ENCODE data around the gene IQSEC3. TPM values are rescaled to one million over a fixed set of nuclear protein-coding genes. Genes with fewer than 3 reads are reported as not detected.
"Not testable (repeated sequence)": the region's sequence is repeated elsewhere in the genome, so short reads cannot be mapped to it uniquely, and the experiment has no call there.

Gene IQSEC3
- polyA plus RNA-seq, 1 donor = 2.7 TPM

DNA sequence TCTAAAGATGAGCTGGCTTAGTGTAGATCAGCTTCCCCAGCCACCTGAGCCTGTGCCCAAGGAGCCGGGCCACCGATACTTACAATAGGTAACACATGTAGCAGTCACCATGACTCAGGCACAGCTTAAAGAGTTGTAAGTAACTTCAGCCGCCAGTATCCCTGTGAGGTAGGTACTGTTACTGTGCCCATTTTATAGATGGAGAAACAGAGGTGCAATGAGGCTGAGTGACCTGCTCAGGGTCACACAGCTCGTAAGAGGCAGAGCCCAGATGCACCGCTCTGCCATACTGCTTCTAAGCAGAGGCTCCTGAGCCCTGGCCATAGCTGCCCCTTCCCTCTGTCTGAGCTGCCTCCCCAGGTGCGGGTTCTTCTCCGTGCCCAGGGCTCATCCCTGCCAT, 58.5 kb downstream of the IQSEC3 start:
- Histone ChIP-seq H3K27ac (ENCODE audit: low read length) (no peak overlapping the region), H3K4me1 (ENCODE audit: control insufficient read depth, insufficient read depth, low read length) (peaks cover 4% of the 10 kb centered on the region), H3K27me3 (ENCODE audit: control insufficient read depth, insufficient read depth, low read length) (no peaks in the 10 kb centered on the region), H3K9me3 (ENCODE audit: control insufficient read depth, low read depth, low read length) (no peaks in the 10 kb centered on the region), H3K4me3 (ENCODE audit: low read length) (no peak overlapping the region), H3K36me3 (ENCODE audit: control insufficient read depth, insufficient read depth, low read length) (no peaks in the 10 kb centered on the region)
- no peak for DNase-seq
- WGBS (ENCODE audit: insufficient coverage, low lambda C conversion rate) = no CpG with 5 or more reads among the region's 7 CpGs

- Histone ChIP-seq H3K27me3 (ENCODE audit: control insufficient read depth, insufficient read depth, low read length) (no peaks in the 10 kb centered on the region), H3K27ac (ENCODE audit: low read length) (no peak overlapping the region), H3K36me3 (ENCODE audit: control insufficient read depth, insufficient read depth, low read length) (no peaks in the 10 kb centered on the region), H3K9me3 (ENCODE audit: control insufficient read depth, low read depth, low read length) (no peaks in the 10 kb centered on the region), H3K4me1 (ENCODE audit: control insufficient read depth, insufficient read depth, low read length) (peaks cover 4% of the 10 kb centered on the region), H3K4me3 (ENCODE audit: low read length) (no peak overlapping the region)
- DNase-seq = no peak
- no CpG with 5 or more reads among the region's 23 CpGs for WGBS (ENCODE audit: insufficient coverage, low lambda C conversion rate)
Measured at GRCh38 chr12:125566-125965, 59.0 kb downstream of the IQSEC3 start.

- no peak for DNase-seq
- H3K27ac ChIP-seq (ENCODE audit: low read length) = no peak overlapping the region
- no CpG with 5 or more reads among the region's 5 CpGs for WGBS (ENCODE audit: insufficient coverage, low lambda C conversion rate)
- H3K36me3 ChIP-seq (ENCODE audit: control insufficient read depth, insufficient read depth, low read length) = no peaks in the 10 kb centered on the region
- H3K4me3 ChIP-seq (ENCODE audit: low read length) = no peak overlapping the region
- peaks cover 7% of the 10 kb centered on the region for H3K4me1 ChIP-seq (ENCODE audit: control insufficient read depth, insufficient read depth, low read length)
- no peaks in the 10 kb centered on the region for H3K27me3 ChIP-seq (ENCODE audit: control insufficient read depth, insufficient read depth, low read length)
- no peaks in the 10 kb centered on the region for H3K9me3 ChIP-seq (ENCODE audit: control insufficient read depth, low read depth, low read length)
Measured at GRCh38 chr12:128079-128478, 61.5 kb downstream of the IQSEC3 start.

- no CpG with 5 or more reads among the region's 10 CpGs for WGBS (ENCODE audit: insufficient coverage, low lambda C conversion rate)
- Histone ChIP-seq H3K36me3 (ENCODE audit: control insufficient read depth, insufficient read depth, low read length) (no peaks in the 10 kb centered on the region), H3K4me1 (ENCODE audit: control insufficient read depth, insufficient read depth, low read length) (peaks cover 10% of the 10 kb centered on the region), H3K27me3 (ENCODE audit: control insufficient read depth, insufficient read depth, low read length) (no peaks in the 10 kb centered on the region), H3K9me3 (ENCODE audit: control insufficient read depth, low read depth, low read length) (no peaks in the 10 kb centered on the region), H3K27ac (ENCODE audit: low read length) (no peak overlapping the region), H3K4me3 (ENCODE audit: low read length) (no peak overlapping the region)
- DNase-seq = no peak
Measured at GRCh38 chr12:129001-129400, 62.4 kb downstream of the IQSEC3 start.

DNA sequence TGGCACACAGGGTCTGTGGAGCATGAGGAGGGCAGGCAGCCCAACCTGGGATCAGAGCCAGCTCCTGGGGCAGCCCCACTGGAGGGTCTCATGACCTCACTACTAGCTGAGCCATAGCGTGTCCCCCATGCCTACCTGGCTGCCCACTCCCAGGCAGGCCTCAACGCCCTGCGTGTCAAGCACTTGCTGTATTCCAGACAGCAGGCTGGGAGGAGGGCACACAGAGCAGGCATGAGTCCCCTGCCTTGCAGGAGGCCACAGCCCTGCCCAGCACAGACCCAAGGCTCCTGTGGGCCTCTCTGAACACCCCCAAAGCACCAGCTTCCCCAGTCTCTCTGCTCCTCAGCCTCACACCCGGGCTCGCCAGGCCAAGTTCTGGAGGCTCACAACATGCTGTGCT, 64.0 kb downstream of the IQSEC3 start:
- Histone ChIP-seq H3K27me3 (ENCODE audit: control insufficient read depth, insufficient read depth, low read length) (no peaks in the 10 kb centered on the region), H3K36me3 (ENCODE audit: control insufficient read depth, insufficient read depth, low read length) (no peaks in the 10 kb centered on the region), H3K4me3 (ENCODE audit: low read length) (no peak overlapping the region), H3K27ac (ENCODE audit: low read length) (no peak overlapping the region), H3K4me1 (ENCODE audit: control insufficient read depth, insufficient read depth, low read length) (peaks cover 24% of the 10 kb centered on the region), H3K9me3 (ENCODE audit: control insufficient read depth, low read depth, low read length) (no peaks in the 10 kb centered on the region)
- no CpG with 5 or more reads among the region's 5 CpGs for WGBS (ENCODE audit: insufficient coverage, low lambda C conversion rate)
- DNase-seq = no peak

DNA sequence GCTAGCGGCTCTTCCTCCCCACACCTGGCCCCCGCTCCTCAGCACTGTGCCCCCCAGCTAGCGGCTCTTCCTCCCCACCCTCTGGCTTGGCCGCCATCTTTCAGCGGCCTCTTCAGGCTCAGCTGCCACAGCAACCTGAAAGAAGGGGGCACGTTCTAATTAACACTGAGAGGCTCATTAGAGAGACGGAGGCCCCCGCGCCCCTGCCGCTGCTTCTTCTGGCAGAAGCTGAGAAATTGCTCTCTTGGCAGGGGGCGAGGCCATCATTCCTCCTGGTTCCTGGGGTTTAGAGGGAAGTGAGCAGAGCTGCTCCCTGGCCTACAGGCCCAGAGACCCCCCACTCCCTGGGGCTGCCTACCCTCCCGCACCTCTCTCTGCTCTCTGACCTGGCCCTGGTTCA, 64.4 kb downstream of the IQSEC3 start:
- H3K9me3 ChIP-seq (ENCODE audit: control insufficient read depth, low read depth, low read length) = no peaks in the 10 kb centered on the region
- DNase-seq = no peak
- WGBS (ENCODE audit: insufficient coverage, low lambda C conversion rate) = no CpG with 5 or more reads among the region's 12 CpGs
- no peak overlapping the region for H3K4me3 ChIP-seq (ENCODE audit: low read length)
- no peaks in the 10 kb centered on the region for H3K36me3 ChIP-seq (ENCODE audit: control insufficient read depth, insufficient read depth, low read length)
- no peaks in the 10 kb centered on the region for H3K27me3 ChIP-seq (ENCODE audit: control insufficient read depth, insufficient read depth, low read length)
- no peak overlapping the region for H3K27ac ChIP-seq (ENCODE audit: low read length)
- H3K4me1 ChIP-seq (ENCODE audit: control insufficient read depth, insufficient read depth, low read length) = peaks cover 26% of the 10 kb centered on the region

- peaks cover 25% of the 10 kb centered on the region for H3K4me1 ChIP-seq (ENCODE audit: control insufficient read depth, insufficient read depth, low read length)
- H3K27ac ChIP-seq (ENCODE audit: low read length) = no peak overlapping the region
- DNase-seq = peak in 1 of 2 donors; percentile 66
- H3K27me3 ChIP-seq (ENCODE audit: control insufficient read depth, insufficient read depth, low read length) = no peaks in the 10 kb centered on the region
- no peaks in the 10 kb centered on the region for H3K9me3 ChIP-seq (ENCODE audit: control insufficient read depth, low read depth, low read length)
- no peaks in the 10 kb centered on the region for H3K36me3 ChIP-seq (ENCODE audit: control insufficient read depth, insufficient read depth, low read length)
- WGBS (ENCODE audit: insufficient coverage, low lambda C conversion rate) = 100% methylated on average over 1 of the region's 12 CpGs
- no peak overlapping the region for H3K4me3 ChIP-seq (ENCODE audit: low read length)
Measured at GRCh38 chr12:131732-132495, 65.3 kb downstream of the IQSEC3 start.

- not testable (repeated sequence) for DNase-seq; H3K27me3 ChIP-seq (ENCODE audit: control insufficient read depth, insufficient read depth, low read length); H3K36me3 ChIP-seq (ENCODE audit: control insufficient read depth, insufficient read depth, low read length); H3K4me3 ChIP-seq (ENCODE audit: low read length); H3K9me3 ChIP-seq (ENCODE audit: control insufficient read depth, low read depth, low read length); H3K27ac ChIP-seq (ENCODE audit: low read length)
- WGBS (ENCODE audit: insufficient coverage, low lambda C conversion rate) = no CpG with 5 or more reads among the region's 7 CpGs
- H3K4me1 ChIP-seq (ENCODE audit: control insufficient read depth, insufficient read depth, low read length) = peaks cover 25% of the 10 kb centered on the region
Measured at GRCh38 chr12:133616-134232, 67.2 kb downstream of the IQSEC3 start.

DNA sequence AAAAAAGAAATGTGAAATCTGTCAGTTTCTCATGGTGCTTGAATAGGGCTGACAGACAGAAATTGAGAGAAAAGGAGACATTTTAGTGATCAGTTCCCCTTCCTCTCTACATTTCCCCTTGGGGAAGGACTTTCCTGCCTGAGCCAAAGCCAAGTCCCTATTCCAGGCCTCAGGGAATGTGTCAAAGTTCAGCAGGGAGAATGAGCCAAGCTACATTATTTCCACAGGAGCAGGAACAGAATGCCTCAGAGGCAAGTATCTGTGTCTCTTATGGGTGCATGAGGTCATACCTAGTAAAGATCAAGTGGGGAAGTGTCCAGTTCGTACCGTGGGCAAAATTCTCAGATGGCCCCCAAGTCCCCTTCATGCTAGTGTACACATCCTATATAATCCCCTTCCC, 68.6 kb downstream of the IQSEC3 start:
- Histone ChIP-seq H3K4me3 (ENCODE audit: low read length) (no peak overlapping the region), H3K4me1 (ENCODE audit: control insufficient read depth, insufficient read depth, low read length) (peaks cover 29% of the 10 kb centered on the region), H3K27me3 (ENCODE audit: control insufficient read depth, insufficient read depth, low read length) (peaks cover 22% of the 10 kb centered on the region), H3K27ac (ENCODE audit: low read length) (peak overlapping the region; percentile 32), H3K36me3 (ENCODE audit: control insufficient read depth, insufficient read depth, low read length) (no peaks in the 10 kb centered on the region), H3K9me3 (ENCODE audit: control insufficient read depth, low read depth, low read length) (peaks cover 9% of the 10 kb centered on the region)
- no CpG with 5 or more reads among the region's 2 CpGs for WGBS (ENCODE audit: insufficient coverage, low lambda C conversion rate)
- DNase-seq = peak in 1 of 2 donors; percentile 76

DNA sequence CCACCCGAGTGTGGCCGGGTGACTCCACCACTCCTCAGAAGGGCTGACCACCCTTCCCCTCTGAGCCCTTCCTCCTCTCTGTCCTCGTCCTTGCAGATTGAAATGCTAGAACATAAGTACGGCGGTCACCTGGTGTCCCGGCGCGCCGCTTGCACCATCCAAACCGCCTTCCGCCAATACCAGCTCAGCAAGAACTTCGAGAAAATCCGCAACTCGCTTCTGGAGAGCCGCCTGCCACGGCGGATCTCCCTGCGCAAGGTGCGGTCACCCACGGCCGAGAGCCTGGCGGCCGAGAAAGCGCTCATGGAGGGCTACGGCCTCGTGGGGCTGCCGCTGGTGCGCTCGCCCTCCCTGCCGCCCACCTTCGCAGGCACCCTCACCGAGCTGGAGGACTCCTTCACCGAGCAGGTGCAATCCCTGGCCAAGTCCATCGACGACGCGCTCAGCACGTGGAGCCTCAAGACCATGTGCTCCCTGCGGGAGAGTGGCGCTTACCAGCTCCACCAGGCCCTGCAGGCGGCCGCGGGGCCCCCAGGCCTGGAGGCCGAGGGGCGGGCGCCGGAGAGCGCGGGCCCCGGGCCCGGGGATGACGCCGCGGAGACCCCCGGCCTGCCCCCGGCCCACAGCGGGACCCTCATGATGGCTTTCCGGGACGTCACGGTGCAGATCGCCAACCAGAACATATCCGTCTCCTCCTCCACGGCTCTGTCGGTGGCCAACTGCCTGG, 71.8 kb downstream of the IQSEC3 start:
- no CpG with 5 or more reads among the region's 64 CpGs for WGBS (ENCODE audit: insufficient coverage, low lambda C conversion rate)
- H3K4me1 ChIP-seq (ENCODE audit: control insufficient read depth, insufficient read depth, low read length) = peaks cover 39% of the 10 kb centered on the region
- H3K9me3 ChIP-seq (ENCODE audit: control insufficient read depth, low read depth, low read length) = peaks cover 9% of the 10 kb centered on the region
- H3K27me3 ChIP-seq (ENCODE audit: control insufficient read depth, insufficient read depth, low read length) = peaks cover 22% of the 10 kb centered on the region
- H3K27ac ChIP-seq (ENCODE audit: low read length) = no peak overlapping the region
- no peak overlapping the region for H3K4me3 ChIP-seq (ENCODE audit: low read length)
- no peak for DNase-seq
- no peaks in the 10 kb centered on the region for H3K36me3 ChIP-seq (ENCODE audit: control insufficient read depth, insufficient read depth, low read length)
